Measurements from ENCODE around the gene TIMM8B.
"Not testable (repeated sequence)": the region's sequence is repeated elsewhere in the genome, so short reads cannot be mapped to it uniquely, and the experiment has no call there.

Gene TIMM8B

DNA sequence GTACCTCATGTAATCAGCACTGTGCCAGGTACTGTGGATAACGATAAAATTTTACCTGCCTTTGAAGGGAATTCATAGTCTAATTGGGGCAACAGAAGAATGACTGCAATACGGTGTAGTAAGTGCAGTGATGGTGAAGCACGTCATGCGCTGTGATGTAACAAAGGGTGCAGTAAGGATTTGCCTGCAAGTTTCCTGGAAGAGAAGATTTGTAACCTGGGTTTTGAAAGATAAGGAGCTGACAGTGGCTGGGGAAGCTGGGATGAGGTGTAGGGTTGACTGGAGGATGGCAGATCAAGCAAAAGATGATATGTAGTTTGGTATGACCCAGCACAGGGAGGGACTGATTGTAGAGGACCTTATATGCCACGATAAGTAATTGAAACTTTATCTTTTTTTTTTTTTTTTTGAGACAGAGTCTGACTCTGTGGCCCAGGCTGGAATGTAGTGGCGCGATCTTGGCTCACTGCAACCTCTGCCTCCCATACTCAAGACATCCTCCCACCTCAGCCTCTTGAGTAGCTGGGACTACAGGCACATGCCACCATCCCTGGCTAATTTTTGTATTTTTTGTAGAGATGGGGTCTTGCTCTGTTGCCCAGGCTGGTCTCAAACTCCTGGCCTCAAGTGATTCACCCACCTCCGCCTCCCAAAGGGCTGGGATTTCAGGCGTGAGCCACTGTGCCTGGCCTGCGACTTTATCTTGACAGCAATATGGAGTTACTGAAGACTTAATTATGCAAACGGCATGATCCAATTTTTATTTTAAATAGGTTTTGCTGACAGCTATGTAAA, 11.4 kb upstream of the TIMM8B start:
- no peak for ATAC-seq
- TF ChIP-seq OSR1 (CRISPR knock-in tag; IDR thresholded peaks at IDR 0.05) (no peak), PATZ1 (CRISPR knock-in tag; IDR thresholded peaks at IDR 0.05; ENCODE audit: borderline replicate concordance) (no peak), ZFP3 (CRISPR knock-in tag; IDR thresholded peaks at IDR 0.05) (no peak), SNAI2 (CRISPR knock-in tag; IDR thresholded peaks at IDR 0.05) (no peak), ZNF70 (CRISPR knock-in tag; IDR thresholded peaks at IDR 0.05) (no peak), BACH2 (CRISPR knock-in tag; IDR thresholded peaks at IDR 0.05; ENCODE audit: borderline replicate concordance) (no peak), ZNF565 (CRISPR knock-in tag; conservative IDR thresholded peaks at IDR 0.05; ENCODE audit: low read depth) (no peak), GLIS3 (CRISPR knock-in tag; IDR thresholded peaks at IDR 0.05) (no peak), CSDC2 (CRISPR knock-in tag; IDR thresholded peaks at IDR 0.05) (no peak), ARNTL (CRISPR knock-in tag; IDR thresholded peaks at IDR 0.05; ENCODE audit: borderline replicate concordance, low read depth) (no peak), ZC3H10 (CRISPR knock-in tag; IDR thresholded peaks at IDR 0.05) (no peak), CREB5 (CRISPR knock-in tag; IDR thresholded peaks at IDR 0.05; ENCODE audit: low read depth) (no peak), TOX (CRISPR knock-in tag; IDR thresholded peaks at IDR 0.05; ENCODE audit: borderline replicate concordance) (no peak)

DNA sequence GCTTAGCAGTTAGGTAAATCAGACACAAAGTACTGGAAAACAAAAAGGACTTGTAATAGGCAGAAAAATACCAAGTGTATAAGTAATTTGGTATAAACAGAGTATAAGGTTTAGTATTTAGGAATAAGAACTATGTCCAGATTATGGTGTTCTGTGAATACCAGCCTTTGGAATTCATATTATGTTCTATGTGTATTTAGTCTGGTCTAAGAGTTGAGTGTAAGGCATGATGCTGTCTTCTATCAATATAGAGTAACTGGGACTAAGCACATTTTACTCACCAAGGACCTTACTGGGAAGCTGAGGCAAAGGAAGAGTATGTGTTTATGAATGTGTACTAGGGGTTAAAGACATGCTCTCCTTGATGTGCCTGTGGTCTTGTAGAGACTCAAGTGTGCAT, 9.6 kb upstream of the TIMM8B start:
- TF ChIP-seq, protein P1, sequence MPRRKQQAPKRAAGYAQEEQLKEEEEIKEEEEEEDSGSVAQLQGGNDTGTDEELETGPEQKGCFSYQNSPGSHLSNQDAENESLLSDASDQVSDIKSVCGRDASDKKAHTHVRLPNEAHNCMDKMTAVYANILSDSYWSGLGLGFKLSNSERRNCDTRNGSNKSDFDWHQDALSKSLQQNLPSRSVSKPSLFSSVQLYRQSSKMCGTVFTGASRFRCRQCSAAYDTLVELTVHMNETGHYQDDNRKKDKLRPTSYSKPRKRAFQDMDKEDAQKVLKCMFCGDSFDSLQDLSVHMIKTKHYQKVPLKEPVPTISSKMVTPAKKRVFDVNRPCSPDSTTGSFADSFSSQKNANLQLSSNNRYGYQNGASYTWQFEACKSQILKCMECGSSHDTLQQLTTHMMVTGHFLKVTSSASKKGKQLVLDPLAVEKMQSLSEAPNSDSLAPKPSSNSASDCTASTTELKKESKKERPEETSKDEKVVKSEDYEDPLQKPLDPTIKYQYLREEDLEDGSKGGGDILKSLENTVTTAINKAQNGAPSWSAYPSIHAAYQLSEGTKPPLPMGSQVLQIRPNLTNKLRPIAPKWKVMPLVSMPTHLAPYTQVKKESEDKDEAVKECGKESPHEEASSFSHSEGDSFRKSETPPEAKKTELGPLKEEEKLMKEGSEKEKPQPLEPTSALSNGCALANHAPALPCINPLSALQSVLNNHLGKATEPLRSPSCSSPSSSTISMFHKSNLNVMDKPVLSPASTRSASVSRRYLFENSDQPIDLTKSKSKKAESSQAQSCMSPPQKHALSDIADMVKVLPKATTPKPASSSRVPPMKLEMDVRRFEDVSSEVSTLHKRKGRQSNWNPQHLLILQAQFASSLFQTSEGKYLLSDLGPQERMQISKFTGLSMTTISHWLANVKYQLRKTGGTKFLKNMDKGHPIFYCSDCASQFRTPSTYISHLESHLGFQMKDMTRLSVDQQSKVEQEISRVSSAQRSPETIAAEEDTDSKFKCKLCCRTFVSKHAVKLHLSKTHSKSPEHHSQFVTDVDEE (CRISPR knock-in tag; IDR thresholded peaks at IDR 0.05) = no peak
- no peak for TF ChIP-seq CSDC2 (CRISPR knock-in tag; IDR thresholded peaks at IDR 0.05)
- no peak for TF ChIP-seq PPARA (CRISPR knock-in tag; IDR thresholded peaks at IDR 0.05; ENCODE audit: borderline replicate concordance)
- TF ChIP-seq, protein P2, sequence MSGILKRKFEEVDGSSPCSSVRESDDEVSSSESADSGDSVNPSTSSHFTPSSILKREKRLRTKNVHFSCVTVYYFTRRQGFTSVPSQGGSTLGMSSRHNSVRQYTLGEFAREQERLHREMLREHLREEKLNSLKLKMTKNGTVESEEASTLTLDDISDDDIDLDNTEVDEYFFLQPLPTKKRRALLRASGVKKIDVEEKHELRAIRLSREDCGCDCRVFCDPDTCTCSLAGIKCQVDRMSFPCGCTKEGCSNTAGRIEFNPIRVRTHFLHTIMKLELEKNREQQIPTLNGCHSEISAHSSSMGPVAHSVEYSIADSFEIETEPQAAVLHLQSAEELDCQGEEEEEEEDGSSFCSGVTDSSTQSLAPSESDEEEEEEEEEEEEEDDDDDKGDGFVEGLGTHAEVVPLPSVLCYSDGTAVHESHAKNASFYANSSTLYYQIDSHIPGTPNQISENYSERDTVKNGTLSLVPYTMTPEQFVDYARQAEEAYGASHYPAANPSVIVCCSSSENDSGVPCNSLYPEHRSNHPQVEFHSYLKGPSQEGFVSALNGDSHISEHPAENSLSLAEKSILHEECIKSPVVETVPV (CRISPR knock-in tag; IDR thresholded peaks at IDR 0.05) = no peak
- TF ChIP-seq POU6F1 (CRISPR knock-in tag; IDR thresholded peaks at IDR 0.05; ENCODE audit: borderline replicate concordance, low read depth) = no peak
- no peak for TF ChIP-seq ZFP30 (CRISPR knock-in tag; IDR thresholded peaks at IDR 0.05)
- no peak for TF ChIP-seq ZNF8 (CRISPR knock-in tag; IDR thresholded peaks at IDR 0.05)
- TF ChIP-seq SNAI2 (CRISPR knock-in tag; IDR thresholded peaks at IDR 0.05) = no peak

DNA sequence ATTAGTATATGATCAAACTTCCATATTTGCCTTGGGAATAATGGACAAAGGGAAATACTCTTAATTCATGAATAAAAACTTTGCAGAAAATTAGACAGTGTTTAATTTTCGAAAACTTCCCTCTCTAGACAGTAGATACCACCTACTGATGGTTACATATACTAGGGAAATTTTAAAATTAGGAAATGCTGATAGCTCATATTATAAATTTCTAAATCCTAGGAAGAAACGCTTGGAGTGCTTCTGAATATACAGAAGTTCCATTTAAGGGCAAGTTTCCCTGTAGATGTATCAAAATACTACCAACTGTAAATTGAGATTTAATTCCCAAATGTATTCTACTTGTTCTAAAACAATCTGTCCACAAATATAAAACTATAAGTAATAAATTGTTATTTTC, 8.7 kb upstream of the TIMM8B start:
- not testable (repeated sequence) for ATAC-seq

More for the DNA sequence above, 9.6 kb upstream of the TIMM8B start:
- no peak for ATAC-seq

- ATAC-seq = peak; percentile 4; the same call in 1 of the 3 replicates
- TF ChIP-seq ARNTL (CRISPR knock-in tag; IDR thresholded peaks at IDR 0.05; ENCODE audit: borderline replicate concordance, low read depth) = no peak
- TF ChIP-seq, protein P1 (CRISPR knock-in tag; IDR thresholded peaks at IDR 0.05) = no peak
Measured at GRCh38 chr11:112087212-112087611, 656 bp upstream of the TIMM8B start.

Measured in SK-N-SH treated with all-trans-retinoic acid at 6 μM for 48 hours (cell line).